Measurements from ENCODE around the gene DOCK4. TPM values are rescaled to one million over a fixed set of nuclear protein-coding genes. Genes with fewer than 3 reads are reported as not detected.

DOCK4 gene
- total RNA-seq, 1 experiment from 2014 or later = 20.4 TPM

DNA sequence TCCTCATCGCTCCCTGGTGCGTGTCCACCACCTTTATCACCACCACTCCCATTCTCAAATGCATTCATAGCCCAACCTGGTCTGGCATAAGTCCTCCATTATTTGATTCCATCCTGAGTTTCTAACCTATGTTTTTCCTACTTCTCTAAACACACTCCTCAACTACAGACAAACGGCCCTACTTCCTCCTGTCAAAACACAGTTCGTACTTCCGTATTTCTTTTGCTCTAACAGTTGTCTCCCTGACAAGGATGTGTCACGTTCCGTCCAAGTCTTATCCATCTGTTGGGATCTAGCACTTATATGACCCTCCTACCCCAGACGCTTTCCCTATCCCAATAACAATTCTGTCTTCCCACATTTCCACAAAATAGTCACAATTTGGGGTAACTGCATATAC is 46.8 kb downstream of the DOCK4 start (continued):
- TF ChIP-seq, protein P1, sequence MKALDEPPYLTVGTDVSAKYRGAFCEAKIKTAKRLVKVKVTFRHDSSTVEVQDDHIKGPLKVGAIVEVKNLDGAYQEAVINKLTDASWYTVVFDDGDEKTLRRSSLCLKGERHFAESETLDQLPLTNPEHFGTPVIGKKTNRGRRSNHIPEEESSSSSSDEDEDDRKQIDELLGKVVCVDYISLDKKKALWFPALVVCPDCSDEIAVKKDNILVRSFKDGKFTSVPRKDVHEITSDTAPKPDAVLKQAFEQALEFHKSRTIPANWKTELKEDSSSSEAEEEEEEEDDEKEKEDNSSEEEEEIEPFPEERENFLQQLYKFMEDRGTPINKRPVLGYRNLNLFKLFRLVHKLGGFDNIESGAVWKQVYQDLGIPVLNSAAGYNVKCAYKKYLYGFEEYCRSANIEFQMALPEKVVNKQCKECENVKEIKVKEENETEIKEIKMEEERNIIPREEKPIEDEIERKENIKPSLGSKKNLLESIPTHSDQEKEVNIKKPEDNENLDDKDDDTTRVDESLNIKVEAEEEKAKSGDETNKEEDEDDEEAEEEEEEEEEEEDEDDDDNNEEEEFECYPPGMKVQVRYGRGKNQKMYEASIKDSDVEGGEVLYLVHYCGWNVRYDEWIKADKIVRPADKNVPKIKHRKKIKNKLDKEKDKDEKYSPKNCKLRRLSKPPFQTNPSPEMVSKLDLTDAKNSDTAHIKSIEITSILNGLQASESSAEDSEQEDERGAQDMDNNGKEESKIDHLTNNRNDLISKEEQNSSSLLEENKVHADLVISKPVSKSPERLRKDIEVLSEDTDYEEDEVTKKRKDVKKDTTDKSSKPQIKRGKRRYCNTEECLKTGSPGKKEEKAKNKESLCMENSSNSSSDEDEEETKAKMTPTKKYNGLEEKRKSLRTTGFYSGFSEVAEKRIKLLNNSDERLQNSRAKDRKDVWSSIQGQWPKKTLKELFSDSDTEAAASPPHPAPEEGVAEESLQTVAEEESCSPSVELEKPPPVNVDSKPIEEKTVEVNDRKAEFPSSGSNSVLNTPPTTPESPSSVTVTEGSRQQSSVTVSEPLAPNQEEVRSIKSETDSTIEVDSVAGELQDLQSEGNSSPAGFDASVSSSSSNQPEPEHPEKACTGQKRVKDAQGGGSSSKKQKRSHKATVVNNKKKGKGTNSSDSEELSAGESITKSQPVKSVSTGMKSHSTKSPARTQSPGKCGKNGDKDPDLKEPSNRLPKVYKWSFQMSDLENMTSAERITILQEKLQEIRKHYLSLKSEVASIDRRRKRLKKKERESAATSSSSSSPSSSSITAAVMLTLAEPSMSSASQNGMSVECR (CRISPR knock-in tag; IDR thresholded peaks at IDR 0.05; ENCODE audit: borderline replicate concordance) = no peak
- TF ChIP-seq NFE2L1 (CRISPR knock-in tag; IDR thresholded peaks at IDR 0.05) (no peak), CBFB (CRISPR knock-in tag; IDR thresholded peaks at IDR 0.05; ENCODE audit: low read depth) (no peak)
- TF ChIP-seq, protein P2, sequence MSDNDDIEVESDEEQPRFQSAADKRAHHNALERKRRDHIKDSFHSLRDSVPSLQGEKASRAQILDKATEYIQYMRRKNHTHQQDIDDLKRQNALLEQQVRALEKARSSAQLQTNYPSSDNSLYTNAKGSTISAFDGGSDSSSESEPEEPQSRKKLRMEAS (CRISPR knock-in tag; IDR thresholded peaks at IDR 0.05) = no peak
- TF ChIP-seq, protein P3, sequence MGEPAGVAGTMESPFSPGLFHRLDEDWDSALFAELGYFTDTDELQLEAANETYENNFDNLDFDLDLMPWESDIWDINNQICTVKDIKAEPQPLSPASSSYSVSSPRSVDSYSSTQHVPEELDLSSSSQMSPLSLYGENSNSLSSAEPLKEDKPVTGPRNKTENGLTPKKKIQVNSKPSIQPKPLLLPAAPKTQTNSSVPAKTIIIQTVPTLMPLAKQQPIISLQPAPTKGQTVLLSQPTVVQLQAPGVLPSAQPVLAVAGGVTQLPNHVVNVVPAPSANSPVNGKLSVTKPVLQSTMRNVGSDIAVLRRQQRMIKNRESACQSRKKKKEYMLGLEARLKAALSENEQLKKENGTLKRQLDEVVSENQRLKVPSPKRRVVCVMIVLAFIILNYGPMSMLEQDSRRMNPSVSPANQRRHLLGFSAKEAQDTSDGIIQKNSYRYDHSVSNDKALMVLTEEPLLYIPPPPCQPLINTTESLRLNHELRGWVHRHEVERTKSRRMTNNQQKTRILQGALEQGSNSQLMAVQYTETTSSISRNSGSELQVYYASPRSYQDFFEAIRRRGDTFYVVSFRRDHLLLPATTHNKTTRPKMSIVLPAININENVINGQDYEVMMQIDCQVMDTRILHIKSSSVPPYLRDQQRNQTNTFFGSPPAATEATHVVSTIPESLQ (CRISPR knock-in tag; IDR thresholded peaks at IDR 0.05) = no peak

DNA sequence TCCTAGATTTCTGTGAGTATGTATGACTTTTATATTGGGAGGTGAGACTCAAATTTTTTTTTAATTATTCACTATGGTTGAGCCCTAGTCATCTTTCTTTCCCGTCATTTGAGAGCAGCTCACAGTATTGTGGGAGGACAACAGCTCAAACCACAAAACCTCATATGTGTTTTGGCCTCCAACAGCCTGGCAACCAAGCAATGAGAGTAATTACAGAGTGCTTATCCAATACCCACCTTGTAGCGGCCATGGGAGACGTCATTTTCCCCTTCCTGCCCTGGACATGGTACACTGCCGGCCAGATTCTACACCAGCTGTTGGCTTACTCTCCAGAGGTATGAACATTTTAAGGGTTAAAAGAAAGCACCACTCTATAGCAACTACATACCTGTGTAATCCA is 49.1 kb downstream of the DOCK4 start:
- Mint-ChIP-seq H3K9me3 (no peaks in the 10 kb centered on the region), H3K36me3 (no peaks in the 10 kb centered on the region), H3K27ac (no peak overlapping the region), H3K4me1 (peaks cover 44% of the 10 kb centered on the region), H3K4me3 (no peak overlapping the region), H3K27me3 (ENCODE audit: low read depth) (no peaks in the 10 kb centered on the region)
- no peak for TF ChIP-seq ATF1 (CRISPR knock-in tag; IDR thresholded peaks at IDR 0.05)
- no peak for TF ChIP-seq ZNF263 (CRISPR knock-in tag; IDR thresholded peaks at IDR 0.05; ENCODE audit: low read depth)
- TF ChIP-seq ZNF121 (CRISPR knock-in tag; IDR thresholded peaks at IDR 0.05) = no peak
- no peak for TF ChIP-seq SOX15 (CRISPR knock-in tag; IDR thresholded peaks at IDR 0.05)
- no peak for TF ChIP-seq ZNF416 (CRISPR knock-in tag; IDR thresholded peaks at IDR 0.05)
- TF ChIP-seq ZNF671 (CRISPR knock-in tag; IDR thresholded peaks at IDR 0.05) = no peak
- TF ChIP-seq, protein P4, sequence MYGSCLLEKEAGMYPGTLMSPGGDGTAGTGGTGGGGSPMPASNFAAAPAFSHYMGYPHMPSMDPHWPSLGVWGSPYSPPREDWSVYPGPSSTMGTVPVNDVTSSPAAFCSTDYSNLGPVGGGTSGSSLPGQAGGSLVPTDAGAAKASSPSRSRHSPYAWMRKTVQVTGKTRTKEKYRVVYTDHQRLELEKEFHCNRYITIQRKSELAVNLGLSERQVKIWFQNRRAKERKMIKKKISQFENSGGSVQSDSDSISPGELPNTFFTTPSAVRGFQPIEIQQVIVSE (CRISPR knock-in tag; IDR thresholded peaks at IDR 0.05; ENCODE audit: borderline replicate concordance) = no peak
- TF ChIP-seq TCF7 (CRISPR knock-in tag; IDR thresholded peaks at IDR 0.05; ENCODE audit: low read depth) = no peak
- TF ChIP-seq SMAD3 (CRISPR knock-in tag; IDR thresholded peaks at IDR 0.05; ENCODE audit: borderline replicate concordance) = no peak
- TF ChIP-seq JUN (CRISPR knock-in tag; IDR thresholded peaks at IDR 0.05) = no peak
- TF ChIP-seq FOXJ3 (CRISPR knock-in tag; IDR thresholded peaks at IDR 0.05; ENCODE audit: borderline replicate concordance) = no peak
- no peak for TF ChIP-seq GABPB1 (CRISPR knock-in tag; IDR thresholded peaks at IDR 0.05)
- TF ChIP-seq ZNF396 (CRISPR knock-in tag; IDR thresholded peaks at IDR 0.05; ENCODE audit: borderline replicate concordance) = no peak
- TF ChIP-seq NFE2L1 (CRISPR knock-in tag; IDR thresholded peaks at IDR 0.05) = no peak
- no peak for TF ChIP-seq ZNF423 (CRISPR knock-in tag; IDR thresholded peaks at IDR 0.05)
- no peak for TF ChIP-seq NFATC4 (CRISPR knock-in tag; IDR thresholded peaks at IDR 0.05)
- TF ChIP-seq ZBTB21 (CRISPR knock-in tag; IDR thresholded peaks at IDR 0.05; ENCODE audit: borderline replicate concordance) = no peak
- DNase-seq (ENCODE audit: low spot score) (no peak), ATAC-seq (no peak)
- POLR2A ChIA-PET = no interaction called here
- CTCF ChIA-PET = no interaction called here
